Measurements from ENCODE around the gene THADA. TPM values are rescaled to one million over a fixed set of nuclear protein-coding genes. Genes with fewer than 3 reads are reported as not detected.
"Not testable (repeated sequence)": the region's sequence is repeated elsewhere in the genome, so short reads cannot be mapped to it uniquely, and the experiment has no call there.

The THADA gene, protein sequence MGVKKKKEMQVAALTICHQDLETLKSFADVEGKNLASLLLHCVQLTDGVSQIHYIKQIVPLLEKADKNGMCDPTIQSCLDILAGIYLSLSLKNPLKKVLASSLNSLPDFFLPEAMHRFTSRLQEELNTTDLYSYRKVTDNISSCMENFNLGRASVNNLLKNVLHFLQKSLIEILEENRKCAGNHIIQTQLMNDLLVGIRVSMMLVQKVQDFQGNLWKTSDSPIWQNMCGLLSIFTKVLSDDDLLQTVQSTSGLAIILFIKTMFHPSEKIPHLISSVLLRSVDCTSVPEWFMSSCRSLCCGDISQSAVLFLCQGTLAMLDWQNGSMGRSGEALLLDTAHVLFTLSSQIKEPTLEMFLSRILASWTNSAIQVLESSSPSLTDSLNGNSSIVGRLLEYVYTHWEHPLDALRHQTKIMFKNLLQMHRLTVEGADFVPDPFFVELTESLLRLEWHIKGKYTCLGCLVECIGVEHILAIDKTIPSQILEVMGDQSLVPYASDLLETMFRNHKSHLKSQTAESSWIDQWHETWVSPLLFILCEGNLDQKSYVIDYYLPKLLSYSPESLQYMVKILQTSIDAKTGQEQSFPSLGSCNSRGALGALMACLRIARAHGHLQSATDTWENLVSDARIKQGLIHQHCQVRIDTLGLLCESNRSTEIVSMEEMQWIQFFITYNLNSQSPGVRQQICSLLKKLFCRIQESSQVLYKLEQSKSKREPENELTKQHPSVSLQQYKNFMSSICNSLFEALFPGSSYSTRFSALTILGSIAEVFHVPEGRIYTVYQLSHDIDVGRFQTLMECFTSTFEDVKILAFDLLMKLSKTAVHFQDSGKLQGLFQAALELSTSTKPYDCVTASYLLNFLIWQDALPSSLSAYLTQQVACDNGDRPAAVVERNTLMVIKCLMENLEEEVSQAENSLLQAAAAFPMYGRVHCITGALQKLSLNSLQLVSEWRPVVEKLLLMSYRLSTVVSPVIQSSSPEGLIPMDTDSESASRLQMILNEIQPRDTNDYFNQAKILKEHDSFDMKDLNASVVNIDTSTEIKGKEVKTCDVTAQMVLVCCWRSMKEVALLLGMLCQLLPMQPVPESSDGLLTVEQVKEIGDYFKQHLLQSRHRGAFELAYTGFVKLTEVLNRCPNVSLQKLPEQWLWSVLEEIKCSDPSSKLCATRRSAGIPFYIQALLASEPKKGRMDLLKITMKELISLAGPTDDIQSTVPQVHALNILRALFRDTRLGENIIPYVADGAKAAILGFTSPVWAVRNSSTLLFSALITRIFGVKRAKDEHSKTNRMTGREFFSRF (N-terminal part only)
- total RNA-seq (2014; rRNA removed; shearing (Covaris generic)) = 29.5 and 43.5 TPM in 2 replicates
- 13.7 and 15.5 TPM in 2 replicates for polyA plus RNA-seq (2015; cell fraction: cytosol; rRNA removed)
- polyA plus RNA-seq (2015; cell fraction: nucleus; rRNA removed) = 73.6 and 76.3 TPM in 2 replicates

DNA sequence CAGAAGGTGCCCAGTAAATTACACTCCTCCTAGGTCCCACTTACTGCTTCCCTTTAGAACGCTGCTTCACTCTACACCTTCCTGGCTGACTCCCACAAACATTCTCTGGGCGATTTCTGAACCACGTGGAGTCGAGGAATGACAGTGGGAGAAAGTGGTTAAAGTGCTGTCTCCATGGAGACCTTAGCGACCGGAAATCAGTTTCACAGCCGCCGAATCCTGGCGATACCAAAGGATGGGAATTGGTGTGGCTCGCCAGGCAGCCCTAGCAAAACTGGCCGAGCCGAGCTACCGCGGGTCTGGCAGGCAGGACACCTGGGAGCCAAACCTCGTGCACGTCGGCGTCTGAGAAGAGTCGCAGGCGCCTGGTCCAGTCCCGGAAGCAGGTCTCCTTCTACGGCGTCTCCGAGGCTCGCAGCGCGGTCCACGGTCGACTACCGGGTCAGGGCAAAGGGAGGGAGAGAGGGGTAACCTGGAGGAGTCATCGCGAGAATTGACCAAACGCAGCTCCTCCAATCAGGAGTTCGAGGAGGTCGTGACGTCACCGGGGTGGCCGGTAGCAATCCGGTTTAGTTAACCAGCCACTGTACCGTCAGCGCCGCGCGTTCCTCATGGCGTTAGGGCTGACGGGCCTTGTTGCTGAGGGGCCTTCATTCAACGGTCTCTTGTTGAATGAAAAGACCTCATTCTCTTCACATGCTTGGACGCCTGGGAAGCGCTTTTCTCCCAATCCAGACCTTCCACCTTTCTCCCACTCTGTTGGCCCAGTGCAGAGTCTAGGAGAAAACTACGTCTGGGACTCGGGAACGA is at the start of gene THADA:
THADA (minus strand) TSS at position 436 of the 810 bp plus-strand sequence. CDS start 3,646 bp downstream, outside the sequence.
- DNase-seq (ENCODE audit: low read depth) = peak; percentile 98

DNA sequence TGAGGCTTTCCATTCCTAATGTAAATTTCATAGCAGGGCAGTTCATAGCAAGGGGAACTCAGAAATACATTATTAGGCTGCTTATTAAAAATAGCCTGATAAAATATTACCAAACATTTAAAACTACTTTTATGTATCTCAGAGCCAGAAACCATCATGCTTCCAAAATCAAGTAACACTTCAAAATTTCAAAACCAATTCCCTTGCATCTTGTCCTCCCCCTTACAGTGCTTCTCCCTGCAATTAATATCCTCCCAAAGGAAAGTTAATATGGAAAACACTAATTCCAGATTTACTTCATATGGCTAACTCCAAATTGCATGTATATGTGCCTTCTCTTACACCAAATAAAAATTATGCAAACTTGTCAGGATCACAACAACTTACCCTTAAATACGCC is 47.8 kb upstream of the THADA start:
- DNase-seq (ENCODE audit: low read depth) = no peak

DNA sequence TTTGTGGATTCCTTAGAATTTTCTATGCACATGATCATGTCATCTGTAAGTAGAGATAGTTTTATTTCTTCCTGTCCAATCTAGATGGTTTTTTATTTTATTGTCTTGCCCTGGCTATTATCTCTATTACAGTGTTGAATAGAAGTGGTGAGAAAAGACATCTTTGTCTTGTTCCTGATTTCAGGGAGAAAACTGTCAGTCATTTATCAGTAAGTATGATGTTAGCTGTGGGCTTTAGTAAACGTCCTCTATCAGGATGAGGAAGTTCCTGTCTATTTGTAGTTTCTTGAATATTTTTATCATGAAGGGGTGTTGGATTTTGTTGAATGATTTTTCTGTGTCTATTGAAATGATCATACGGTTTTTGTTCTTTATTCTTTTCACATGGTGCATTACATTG is 46.5 kb upstream of the THADA start:
- no peak for DNase-seq (ENCODE audit: low read depth)

DNA sequence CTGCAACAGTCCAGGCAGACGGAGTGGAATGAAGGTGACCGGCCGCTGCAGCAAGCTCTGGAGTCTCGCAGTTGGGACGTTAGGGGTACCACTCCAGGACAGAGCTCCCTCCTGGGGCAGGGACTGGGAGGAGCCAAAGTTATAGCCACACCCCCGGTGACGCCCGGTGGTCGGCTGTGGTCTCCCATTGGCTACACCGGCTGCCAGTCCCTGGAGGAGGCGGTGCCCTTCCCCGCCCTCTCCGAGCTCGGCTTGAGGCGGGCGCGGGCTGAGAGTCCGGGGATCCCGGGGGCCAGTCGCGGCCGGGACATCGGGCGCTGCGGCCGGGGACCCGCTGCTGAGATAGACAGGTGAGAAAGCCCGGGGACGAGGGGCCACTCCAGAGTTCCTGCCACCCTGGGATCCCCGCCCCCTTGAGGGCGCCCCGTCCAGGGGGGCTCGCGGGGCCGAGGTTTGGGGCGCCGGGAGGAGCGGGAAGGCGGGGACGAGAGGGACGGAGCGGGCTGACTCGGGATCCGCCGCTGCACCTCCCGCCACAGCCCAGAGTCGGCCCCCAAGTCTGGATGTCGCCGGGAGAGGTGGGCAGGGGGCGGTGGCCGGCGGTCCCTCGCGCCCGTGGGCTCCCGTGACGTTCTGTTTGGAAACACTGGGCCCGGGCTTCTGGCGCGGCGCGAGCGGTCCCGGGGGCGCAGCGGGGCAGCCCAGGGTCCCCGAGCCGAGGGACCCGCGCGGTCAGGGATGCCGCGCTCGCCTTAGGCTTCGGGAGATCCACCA is 41.4 kb upstream of the THADA start, which contains the start of gene PLEKHH2:
PLEKHH2 (plus strand) TSS at position 231 of the 774 bp plus-strand sequence. CDS start 7,414 bp downstream, outside the sequence.
- peak; percentile 73 for DNase-seq (ENCODE audit: low read depth)

DNA sequence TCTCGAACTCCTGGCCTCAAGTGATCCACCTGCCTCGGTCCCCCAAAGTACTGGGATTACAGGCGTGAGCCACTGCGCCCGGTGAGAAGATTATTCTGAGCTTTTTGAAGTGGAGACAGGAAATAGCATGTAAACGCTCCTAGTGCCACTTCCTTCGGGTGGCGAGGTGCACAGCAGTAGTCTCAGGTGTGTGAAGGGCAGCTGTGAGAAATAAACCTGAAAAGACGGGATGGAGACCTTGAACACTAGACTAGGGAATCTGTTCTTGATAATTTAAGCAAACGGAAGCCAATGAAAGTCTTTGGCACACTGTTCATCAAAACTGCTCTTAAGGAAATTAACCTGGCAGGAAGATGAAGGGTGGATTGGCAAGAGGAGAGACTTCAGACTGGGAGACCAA is 40.8 kb upstream of the THADA start:
- no peak for DNase-seq (ENCODE audit: low read depth)

DNA sequence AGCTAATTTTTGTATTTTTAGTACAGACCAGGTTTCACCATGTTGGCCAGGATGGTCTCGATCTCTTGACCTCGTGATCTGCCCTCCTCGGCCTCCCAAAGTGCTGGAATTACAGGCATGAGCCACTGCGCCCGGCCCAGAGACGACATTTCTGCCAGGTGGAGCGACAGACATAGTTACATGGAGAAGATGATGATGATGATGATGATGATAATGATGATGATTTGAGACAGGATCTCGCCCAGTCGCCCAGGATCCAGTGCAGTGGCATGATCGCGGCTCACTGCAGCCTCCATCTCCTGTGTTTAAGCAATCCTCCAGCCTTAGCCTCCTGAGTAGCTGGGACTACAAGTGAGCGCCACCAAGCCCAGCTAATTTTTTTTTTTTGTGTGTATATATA is 40.3 kb upstream of the THADA start:
- DNase-seq (ENCODE audit: low read depth) = not testable (repeated sequence)

DNA sequence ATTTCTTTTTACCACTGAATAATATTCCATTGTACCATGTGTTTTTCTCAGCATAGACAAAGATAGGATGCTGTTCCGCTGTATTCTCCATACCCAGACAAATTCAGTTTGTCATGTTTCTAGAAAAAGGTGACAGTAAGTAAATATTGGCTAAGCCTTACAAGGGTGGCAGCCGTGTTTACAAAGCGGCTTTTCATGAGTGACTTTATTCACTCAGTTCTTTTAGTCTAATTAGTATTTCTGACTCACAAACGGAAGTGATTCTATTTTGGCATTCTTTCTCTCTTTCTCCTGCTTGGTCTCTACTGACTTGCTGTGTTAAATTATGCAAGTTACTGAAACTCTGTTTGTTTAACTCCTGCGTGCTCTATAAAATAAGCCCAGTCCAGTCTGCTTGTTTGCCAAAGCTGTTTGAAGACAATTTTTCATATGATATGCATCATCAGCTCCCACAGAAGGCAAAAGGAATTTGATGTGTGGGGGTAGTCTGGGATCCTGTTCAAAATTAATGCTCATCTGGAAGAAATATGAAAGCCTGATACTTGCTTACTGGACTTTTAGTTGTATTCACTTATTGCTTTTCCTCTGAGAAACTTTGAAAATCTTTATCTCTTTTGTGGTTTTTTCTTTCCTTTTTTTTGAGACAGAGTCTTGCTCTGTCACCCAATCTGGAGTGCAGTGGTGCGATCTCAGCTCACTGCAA is 38.9 kb upstream of the THADA start:
- DNase-seq (ENCODE audit: low read depth) = peak; percentile 48

DNA sequence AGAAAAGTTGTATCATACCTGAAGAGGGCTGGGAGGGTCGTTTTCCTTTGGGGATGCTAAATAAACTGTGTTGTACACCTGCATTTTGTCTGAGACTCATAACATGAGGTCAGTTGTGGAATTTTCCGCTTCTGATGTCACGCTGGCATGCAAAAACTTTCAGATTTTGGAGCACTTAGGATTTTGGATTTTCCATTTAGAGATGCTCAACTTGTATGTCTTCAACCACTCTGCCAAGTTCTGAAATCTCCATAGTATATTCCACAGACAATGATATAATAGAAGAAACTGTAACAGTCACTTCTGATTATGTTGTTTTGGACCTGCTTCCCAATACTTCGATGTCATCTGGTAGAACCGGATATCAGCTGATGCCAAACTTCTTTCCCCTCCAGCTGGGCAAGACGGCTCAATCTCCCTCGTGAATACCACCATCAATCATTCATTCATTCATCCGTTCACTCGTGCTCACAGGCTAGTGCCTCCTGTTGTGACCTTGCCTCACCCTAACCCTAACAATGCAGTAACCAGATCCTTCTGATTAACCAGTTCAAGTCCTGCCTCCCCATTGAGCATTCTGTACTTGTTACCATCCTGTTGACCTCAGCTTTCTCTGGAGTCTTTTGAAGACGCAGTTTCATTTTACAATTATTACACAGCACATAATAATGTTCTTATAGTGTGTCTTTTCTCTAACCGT is 35.9 kb upstream of the THADA start:
- DNase-seq (ENCODE audit: low read depth) = no peak

DNA sequence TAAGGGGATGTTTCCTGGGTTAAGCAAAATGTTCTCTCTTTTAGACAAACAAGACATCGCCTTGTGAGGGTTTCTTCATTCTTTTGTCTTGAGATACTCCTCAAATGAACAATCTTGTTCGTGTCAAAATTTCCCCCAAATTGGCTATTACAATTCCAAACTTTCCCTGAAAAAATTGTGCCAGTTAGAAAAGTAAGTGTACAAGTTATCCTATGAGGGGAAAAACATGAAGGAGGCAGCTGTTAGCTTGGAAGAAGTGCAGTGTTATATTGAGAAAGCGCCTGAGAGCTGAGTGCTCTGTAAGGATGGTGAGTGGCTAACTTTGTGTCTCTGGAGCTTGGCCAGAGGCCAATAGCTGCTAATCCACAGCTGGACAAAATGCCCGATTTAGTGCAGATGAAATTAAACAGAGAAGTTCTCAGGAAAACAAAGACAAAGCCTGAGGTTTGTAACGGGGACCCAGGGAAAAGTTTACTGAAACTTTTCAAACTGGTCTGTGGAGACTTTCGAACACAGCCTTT is 27.2 kb upstream of the THADA start:
- no peak for DNase-seq (ENCODE audit: low read depth)

DNA sequence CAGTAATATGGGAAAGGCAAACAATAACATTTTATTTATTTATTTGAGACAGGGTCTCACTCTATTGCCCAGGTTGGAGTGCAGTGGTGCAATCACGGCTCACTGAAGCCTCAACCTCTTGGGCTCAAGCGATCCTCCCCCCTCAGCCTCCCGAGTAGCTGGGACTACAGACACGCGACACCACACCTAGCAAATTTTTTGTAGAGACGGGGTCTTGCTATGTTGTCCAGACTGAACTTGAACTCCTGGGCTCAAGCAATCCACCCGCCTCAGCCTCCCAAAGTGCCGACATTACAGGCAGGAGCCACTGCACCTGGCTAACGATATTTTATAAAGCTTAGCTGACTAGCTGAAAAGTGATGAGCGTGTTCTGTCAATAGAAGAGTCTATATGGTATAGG is 23.7 kb upstream of the THADA start:
- no peak for DNase-seq (ENCODE audit: low read depth)

DNA sequence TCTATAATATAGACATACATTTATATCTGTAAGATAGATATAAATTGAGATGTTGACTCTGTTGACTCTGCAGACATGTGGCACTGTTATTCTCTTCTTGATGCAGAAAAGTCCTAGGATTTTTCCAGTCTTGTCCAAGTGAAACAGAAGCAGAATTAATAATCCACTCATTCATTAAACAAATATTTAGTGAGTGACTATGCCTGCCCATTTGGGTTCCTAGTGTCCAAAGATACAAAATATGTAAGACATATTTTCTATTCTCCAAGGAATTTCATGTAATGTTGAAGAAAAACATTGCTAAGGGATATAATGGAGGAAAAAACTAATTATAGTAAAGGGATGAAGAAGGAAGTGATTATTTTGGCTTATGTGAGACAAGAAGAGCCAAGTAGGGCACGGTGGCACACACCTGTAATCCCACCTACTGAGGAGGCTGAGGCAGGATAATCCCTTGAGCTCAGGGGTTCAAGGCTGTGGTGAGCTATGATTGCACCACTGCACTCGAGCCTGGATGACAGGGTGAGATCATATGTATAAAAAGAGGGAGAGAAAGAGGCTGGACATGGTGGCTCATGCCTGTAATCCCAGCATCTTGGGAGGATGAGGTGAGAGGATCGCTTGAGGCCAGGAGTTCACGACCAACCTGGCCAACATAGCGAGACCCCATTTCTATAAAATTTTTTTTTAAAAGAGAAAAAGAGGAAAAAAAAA is 21.3 kb upstream of the THADA start:
- DNase-seq (ENCODE audit: low read depth) = no peak

DNA sequence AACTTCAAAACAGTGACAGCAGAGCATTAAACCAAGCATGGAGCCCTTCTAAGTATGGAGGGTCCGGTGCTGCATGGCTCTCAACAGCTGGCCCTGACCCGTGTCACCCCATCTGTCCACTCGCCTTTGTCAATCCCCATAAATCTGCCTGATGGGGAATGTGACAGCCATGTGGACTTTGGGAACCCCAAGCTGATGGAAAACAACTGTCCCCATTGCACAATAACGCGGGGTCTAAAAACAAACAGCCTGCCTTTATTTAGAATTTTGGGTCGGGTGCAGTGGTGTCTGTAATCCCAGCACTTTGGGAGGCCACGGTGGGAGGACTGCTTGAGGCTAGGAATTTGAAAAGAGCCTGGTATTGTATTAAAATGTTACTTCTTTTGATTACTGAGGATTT is 17.1 kb upstream of the THADA start:
- no peak for DNase-seq (ENCODE audit: low read depth)

DNA sequence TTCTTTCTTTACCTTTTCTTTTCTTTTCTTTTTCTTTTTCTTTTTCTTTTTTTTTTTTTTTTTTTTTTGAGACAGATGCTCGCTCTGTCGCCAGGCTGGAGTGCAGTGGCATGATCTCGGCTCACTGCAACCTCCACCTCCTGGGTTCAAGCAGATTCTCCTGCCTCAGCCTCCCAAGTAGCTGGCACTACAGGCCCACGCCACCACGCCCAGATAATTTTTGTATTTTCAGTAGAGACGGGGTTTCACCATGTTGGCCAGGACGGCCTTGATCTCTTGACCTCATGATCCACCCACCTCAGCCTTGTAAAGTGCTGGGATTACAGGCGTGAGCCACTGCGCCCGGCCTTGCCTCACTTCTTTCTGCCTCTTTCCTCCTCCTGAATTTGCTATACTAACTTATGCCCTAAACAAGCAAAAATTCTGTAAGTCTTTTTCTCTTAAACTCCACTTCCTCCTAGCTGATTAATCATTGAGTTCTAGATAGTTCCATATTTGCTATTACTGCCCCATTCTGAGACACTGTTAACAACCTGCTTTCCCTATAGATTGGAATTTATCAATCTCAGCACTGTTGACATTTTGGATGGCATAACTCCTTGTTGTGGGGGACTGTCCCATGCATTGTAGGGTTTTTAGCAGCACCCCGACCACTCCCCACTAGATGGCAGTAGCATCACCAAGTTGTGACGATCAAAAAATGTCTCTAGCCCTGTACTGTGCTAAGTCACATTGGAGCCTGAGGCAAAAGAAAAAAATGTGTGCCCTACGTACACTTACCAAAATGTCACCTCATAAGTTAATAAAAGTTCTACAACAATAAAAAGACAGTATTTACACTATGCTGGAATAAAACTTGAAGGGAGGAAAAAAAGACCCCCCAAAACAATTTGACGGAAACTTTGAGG is 16.4 kb upstream of the THADA start:
- peak; percentile 67 for DNase-seq (ENCODE audit: low read depth)

DNA sequence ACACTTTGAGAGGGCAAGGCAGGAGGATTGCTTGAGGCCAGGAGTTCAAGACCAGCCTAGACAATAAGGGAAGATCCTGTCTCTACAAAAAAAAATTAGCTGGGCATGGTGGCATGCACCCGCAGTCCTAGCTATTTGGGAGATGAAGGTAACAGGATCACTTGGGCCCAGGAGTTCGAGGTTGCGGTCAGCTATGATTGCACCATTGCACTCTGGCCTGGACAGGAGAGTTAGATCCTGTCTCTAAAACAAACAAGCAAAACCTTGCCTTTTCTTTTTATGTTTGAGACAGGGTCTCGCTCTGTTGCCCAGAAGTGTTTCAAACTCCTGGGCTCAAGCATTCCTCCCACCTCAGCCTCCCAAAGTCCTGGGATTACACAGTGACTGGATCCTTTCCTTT is 14.5 kb upstream of the THADA start:
- no peak for DNase-seq (ENCODE audit: low read depth)

DNA sequence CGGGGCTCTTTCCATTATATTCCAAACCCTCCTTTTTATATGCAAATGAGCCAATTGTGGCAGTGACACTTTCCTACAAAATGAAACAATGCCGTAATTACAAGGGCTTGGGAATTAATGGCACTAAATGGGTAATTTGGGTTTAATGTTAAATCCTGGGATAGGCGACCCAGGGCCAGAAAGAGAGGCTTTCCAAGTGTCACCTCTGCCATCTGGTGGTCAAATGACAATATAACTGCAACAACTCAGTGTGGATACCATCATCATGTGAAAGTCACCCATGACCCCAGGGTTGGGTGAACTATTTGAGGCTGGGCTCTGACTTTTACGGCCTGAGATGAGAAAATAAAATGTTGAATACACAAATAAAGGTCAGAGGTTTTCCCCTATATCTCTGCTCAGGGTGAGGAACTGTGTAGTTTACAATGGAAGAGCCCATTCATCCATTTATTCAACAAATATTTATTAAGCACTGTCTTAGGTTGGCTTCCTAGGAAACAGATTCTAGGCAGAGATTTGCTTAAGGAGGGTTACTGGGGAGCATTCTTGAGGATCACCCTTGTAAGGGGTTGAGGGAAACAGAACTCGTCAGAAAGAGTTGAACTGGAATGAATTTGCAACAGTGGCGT is 13.6 kb upstream of the THADA start:
- peak; percentile 32 for DNase-seq (ENCODE audit: low read depth)

DNA sequence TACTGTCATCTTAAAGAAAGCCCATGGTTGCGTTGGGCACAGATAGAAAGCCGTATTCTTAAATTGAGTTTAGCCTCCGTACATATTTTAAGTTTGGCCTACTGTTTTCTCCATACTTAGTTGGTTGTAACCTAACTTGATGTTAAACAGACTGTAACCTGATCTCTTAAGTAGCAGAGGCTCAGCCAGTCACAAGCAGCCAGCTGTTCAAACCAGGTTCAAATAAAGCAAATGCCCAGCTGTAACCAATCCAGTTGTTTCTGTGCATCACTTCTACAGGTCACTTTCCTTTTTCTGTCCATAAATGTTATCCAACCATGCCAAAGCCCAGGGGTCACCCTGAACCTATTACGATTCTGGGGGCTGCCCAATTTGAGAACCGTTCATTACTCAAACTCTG is 10.0 kb upstream of the THADA start:
- DNase-seq (ENCODE audit: low read depth) = peak; percentile 12
